Left renal cortex interstitium (tissue), 4 donors: ENCODE measurements around the gene DNAH1. TPM values are rescaled to one million over a fixed set of nuclear protein-coding genes. Genes with fewer than 3 reads are reported as not detected.

Experiments
- DNase-seq, 4 donors: peaks; one replicate each; pipeline ENCODE4 v3.0.0-alpha.2; 2013; ENCODE audit warnings: low read depth in 4 of 4, low spot score in 2 of 4, missing footprints in 1 of 4
- polyA plus RNA-seq, 4 donors: library from polyadenylated mRNA; unstranded; fragments of 120-200 nt; gene quantifications; one replicate each; pipeline ENCODE4 v1.2.1, GENCODE V29; 2013; ENCODE audit not compliant: insufficient read length in 4 of 4

The DNAH1 gene
- polyA plus RNA-seq, 4 donors = 5.9 to 14.9 (median 10.7) TPM

GRCh38 chr3:52429779-52430415 lies 113.8 kb downstream of the DNAH1 start:
- no peak for DNase-seq

GRCh38 chr3:52430416-52430810 lies 114.3 kb downstream of the DNAH1 start:
- no peak for DNase-seq

GRCh38 chr3:52431459-52432223 lies 115.5 kb downstream of the DNAH1 start:
- DNase-seq = no peak

- no peak for DNase-seq
Measured at GRCh38 chr3:52432225-52432624, 116.1 kb downstream of the DNAH1 start.

- no peak for DNase-seq
Measured at GRCh38 chr3:52432691-52433141, 116.6 kb downstream of the DNAH1 start.

- no peak for DNase-seq
Measured at GRCh38 chr3:52433328-52433995, 117.3 kb downstream of the DNAH1 start.

- no peak for DNase-seq
Measured at GRCh38 chr3:52433996-52434479, 117.9 kb downstream of the DNAH1 start.

- DNase-seq = no peak
Measured at GRCh38 chr3:52434491-52435115, 118.5 kb downstream of the DNAH1 start.

GRCh38 chr3:52435246-52436101 lies 119.4 kb downstream of the DNAH1 start:
- DNase-seq = no peak

- DNase-seq = no peak
Measured at GRCh38 chr3:52436500-52437149, 120.5 kb downstream of the DNAH1 start.

GRCh38 chr3:52437326-52438103 lies 121.4 kb downstream of the DNAH1 start:
- no peak for DNase-seq

GRCh38 chr3:52438104-52438376 lies 121.9 kb downstream of the DNAH1 start:
- no peak for DNase-seq

- DNase-seq = no peak
Measured at GRCh38 chr3:52438579-52439425, 122.7 kb downstream of the DNAH1 start.

GRCh38 chr3:52439426-52440248 lies 123.5 kb downstream of the DNAH1 start:
- no peak for DNase-seq

- DNase-seq = no peak
Measured at GRCh38 chr3:52440249-52440551, 124.1 kb downstream of the DNAH1 start.

- no peak for DNase-seq
Measured at GRCh38 chr3:52440671-52441070, 124.6 kb downstream of the DNAH1 start.

- DNase-seq = no peak
Measured at GRCh38 chr3:52441091-52441771, 125.1 kb downstream of the DNAH1 start.
